IMR-90 (cell line): ENCODE measurements around the gene KPNA1.
"Not testable (repeated sequence)": the region's sequence is repeated elsewhere in the genome, so short reads cannot be mapped to it uniquely, and the experiment has no call there.

Experiments
- BHLHE40 ChIP-seq: fragments of 150-350 bp; IDR thresholded peaks from 2 replicates; pipeline ENCODE4 v1.6.1; 2016; ENCODE audit warnings: mild to moderate bottlenecking, low read depth, low read length
- CEBPB ChIP-seq: IDR thresholded peaks from 2 replicates; pipeline ENCODE4 v1.6.1; 2012; ENCODE audit warnings: low read depth, low read length, improper control_type of control experiment
- CHD1 ChIP-seq: IDR thresholded peaks from 2 replicates; pipeline ENCODE4 v1.6.1; 2012; ENCODE audit warnings: low read depth, low read length, improper control_type of control experiment
- FOS ChIP-seq: fragments of 150-350 bp; IDR thresholded peaks from 2 replicates; pipeline ENCODE4 v1.6.1; 2016; ENCODE audit warnings: low read depth, low read length
- MAFK ChIP-seq: IDR thresholded peaks from 2 replicates; pipeline ENCODE4 v1.6.1; 2012; ENCODE audit warnings: low read depth, low read length, improper control_type of control experiment
- MXI1 ChIP-seq: IDR thresholded peaks from 2 replicates; pipeline ENCODE4 v1.6.1; 2012; ENCODE audit warnings: low read depth, mild to moderate bottlenecking, low read length, moderate library complexity, borderline replicate concordance
- NFE2L2 ChIP-seq: fragments of 150-350 bp; IDR thresholded peaks from 2 replicates; pipeline ENCODE4 v1.6.1; 2016; ENCODE audit warnings: low read depth, mild to moderate bottlenecking, low read length
- POLR2A ChIP-seq: IDR thresholded peaks from 2 replicates; pipeline ENCODE4 v1.6.1; 2012; ENCODE audit warnings: mild to moderate bottlenecking, low read depth, low read length
- RAD21 ChIP-seq: IDR thresholded peaks from 2 replicates; pipeline ENCODE4 v1.6.1; 2012; ENCODE audit warnings: low read length, improper control_type of control experiment
- RFX5 ChIP-seq: IDR thresholded peaks from 2 replicates; pipeline ENCODE4 v1.8.0; 2012; ENCODE audit warnings: low read depth, mild to moderate bottlenecking, low read length, moderate library complexity
- SMC3 ChIP-seq: fragments of 150-350 bp; IDR thresholded peaks from 2 replicates; pipeline ENCODE4 v1.6.1; 2016; ENCODE audit warnings: low read depth, mild to moderate bottlenecking, antibody characterized with exemption, low read length, moderate library complexity
- TF ChIP-seq, protein P1 (sequence below): conservative IDR thresholded peaks from 2 replicates; pipeline ENCODE4 v1.5.1; 2012; ENCODE audit warnings: mild to moderate bottlenecking, low read depth, low read length, improper control_type of control experiment

DNA sequence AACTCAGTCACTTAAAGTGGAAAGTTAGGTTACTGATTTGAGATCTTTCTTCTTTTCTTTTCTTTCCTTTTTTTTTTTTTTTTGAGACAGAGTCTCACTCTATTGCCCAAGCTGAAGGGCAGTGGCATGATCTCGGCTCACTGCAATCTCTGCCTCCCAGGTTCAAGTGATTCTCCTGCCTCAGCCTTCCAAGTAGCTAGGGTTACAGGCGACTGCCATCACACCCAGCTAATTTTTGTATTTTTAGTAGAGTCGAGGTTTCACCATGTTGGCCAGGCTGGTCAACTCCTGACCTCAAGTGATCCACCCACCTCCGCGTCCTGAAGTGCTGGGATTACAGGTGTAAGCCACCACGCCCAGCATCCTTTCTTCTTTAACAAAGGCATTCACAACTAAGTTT lies 13.8 kb downstream of the KPNA1 start:
- TF ChIP-seq, protein P1, sequence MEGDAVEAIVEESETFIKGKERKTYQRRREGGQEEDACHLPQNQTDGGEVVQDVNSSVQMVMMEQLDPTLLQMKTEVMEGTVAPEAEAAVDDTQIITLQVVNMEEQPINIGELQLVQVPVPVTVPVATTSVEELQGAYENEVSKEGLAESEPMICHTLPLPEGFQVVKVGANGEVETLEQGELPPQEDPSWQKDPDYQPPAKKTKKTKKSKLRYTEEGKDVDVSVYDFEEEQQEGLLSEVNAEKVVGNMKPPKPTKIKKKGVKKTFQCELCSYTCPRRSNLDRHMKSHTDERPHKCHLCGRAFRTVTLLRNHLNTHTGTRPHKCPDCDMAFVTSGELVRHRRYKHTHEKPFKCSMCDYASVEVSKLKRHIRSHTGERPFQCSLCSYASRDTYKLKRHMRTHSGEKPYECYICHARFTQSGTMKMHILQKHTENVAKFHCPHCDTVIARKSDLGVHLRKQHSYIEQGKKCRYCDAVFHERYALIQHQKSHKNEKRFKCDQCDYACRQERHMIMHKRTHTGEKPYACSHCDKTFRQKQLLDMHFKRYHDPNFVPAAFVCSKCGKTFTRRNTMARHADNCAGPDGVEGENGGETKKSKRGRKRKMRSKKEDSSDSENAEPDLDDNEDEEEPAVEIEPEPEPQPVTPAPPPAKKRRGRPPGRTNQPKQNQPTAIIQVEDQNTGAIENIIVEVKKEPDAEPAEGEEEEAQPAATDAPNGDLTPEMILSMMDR: not testable (repeated sequence)
- not testable (repeated sequence) for TF ChIP-seq SMC3, POLR2A, MAFK, RAD21, CEBPB, NFE2L2, FOS, RFX5, CHD1, BHLHE40, MXI1
